Measurements from ENCODE around the gene MAPK8IP1.

Gene MAPK8IP1

DNA sequence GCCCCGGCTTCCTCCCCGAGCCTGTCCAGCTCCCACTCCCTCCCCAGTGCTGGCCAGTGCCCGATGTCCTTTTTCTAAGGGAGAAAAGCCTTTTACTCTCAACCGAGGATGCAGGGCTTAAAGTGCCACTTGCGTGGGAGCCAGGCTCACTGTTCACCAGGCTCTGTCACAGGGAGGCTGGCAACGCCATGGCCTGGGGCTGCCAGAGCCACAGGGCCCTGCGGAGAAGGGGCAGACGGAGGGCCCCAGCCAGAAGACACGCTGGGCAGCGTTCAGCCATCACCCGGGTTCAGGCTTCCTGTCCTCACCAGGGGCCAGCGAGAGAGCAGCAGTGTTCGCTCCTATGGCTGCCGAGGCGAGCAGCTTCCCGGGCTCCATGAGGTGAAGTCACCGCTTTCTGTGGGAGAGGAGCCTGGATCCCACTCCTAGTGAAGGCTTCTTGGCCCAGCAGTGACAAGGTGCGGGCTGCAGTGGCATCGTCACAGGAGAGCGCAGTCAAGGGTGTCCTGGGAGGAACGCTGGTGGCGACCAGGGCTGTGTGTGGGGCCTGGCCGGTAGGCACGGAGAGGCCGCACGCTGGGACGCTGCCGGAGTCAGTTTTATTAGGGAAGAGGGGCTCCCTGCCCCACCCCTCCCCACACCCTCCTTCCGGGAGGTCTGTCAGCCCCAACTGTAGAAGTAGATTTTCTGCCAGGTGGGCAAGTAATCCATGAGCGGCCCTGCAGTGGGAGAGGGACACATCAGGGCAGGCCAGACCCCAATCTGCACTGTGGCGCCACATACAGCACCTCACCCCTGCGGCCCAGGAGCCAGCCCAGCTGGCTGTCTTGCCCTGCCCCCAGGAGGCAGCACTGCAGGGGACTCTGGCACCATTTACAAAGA lies 24.4 kb downstream of the MAPK8IP1 start:
- DNase-seq = peak in 4 of 14 donors; percentile 22 to 58 (median 32)

DNA sequence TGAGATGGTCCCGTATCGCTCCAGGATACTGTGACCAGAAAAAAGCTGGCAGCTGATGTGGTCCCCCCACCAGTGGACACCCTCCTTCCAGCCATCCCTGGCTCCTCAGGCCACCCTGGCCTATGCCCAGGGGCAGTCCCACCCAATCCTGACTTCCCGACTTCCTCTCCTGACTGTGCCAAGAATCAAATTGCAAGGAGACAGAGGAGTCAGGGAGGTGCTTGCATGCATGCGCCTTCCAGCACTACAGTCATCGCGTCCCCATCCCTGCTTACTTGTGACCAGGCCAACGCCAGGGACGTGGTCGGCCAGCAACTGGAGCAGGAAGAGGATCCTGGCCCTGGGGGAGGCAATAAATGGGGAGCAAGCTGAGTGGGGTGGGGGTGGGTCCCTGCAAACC lies 25.2 kb downstream of the MAPK8IP1 start:
- DNase-seq = peak in 1 of 14 donors; percentile 25

DNA sequence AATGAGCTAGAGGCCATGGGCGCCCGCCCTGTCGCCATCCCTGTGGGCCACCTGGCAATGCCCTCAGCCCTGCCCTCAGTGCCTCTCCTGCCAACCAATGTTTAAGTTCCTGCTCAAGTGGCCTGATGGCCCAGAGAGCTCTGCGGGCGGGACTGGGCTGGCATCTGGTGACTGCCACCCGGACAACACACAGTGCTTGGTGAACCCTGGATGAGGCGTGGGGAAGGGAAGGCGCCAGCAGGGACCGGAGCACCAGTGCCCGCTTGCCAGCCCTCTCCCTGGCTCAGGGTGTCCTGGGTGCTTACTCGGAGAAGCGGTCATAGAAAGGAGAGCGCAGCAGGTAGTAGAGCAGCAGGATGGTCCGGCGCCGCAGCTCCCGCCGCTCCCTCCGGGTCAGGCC lies 28.1 kb downstream of the MAPK8IP1 start:
- no peak for DNase-seq

DNA sequence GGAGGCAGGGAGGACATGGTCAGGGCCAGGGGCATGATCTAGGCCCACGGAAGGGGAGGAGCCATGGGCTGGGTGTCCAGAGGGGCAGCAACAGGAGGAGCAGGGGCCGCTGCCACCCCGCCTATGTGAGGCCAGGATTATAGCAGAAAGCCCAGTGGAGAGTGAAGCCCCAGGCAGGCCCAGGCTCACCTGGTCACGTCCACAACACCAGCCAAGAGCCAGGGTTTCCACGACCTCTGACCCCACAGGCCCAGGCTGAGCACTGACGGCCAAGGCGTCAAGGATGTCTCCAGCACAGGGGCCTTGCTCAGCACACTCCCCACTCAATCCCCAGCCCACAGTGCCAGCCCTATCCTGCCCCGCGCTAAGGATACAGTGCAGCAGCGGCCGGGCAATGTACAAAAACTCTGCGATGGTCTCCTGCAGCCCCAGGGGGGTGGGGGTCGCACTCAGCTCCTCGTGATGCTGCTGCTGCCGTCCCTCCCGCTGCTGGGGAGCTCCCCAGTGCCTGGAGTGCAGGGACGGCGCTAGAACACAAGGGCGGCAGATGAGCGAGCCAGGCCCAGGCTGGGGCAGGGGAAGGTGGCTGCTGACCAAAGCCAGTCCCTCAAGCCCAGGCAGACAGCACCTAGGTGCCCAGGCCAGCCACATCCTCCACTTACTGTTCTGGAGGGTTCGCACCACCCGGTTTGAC lies 28.6 kb downstream of the MAPK8IP1 start:
- no peak for DNase-seq

DNA sequence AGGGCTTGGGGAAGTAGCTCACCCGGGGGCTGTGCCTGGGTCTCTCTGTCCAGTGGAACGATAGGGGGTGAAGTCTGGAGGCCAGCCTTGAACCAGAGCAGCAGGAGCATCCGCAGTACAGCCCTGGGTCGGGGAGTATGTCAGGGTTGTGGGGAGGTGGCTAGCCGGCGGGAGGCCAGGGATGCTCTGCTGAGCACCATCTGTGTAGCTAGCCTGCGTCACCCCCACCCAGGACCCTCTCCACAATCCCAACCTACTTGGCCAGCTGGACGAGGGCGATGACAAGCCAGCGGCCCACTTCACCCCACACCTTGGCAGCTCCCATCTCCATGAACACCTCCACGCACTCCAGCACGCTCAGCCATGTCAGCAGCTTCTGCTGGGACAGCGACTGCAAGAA lies 30.0 kb downstream of the MAPK8IP1 start:
- DNase-seq = no peak

DNA sequence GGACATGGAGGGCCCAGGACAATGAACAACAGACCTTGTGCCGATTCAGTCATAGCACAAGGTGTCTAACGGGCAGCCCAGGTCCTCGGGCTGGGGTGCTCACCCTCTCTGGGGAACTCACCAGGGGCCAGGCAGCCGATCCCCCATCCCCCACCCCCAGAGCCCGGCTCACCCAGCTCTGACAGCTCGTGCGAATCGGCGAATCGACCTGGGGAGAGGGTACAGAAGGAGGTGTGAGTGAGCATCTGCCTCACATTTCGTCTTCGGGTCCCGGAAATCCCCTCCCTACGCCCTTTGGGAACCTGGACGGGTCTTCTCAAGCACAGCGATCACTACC lies 31.8 kb downstream of the MAPK8IP1 start:
- DNase-seq = no peak

DNA sequence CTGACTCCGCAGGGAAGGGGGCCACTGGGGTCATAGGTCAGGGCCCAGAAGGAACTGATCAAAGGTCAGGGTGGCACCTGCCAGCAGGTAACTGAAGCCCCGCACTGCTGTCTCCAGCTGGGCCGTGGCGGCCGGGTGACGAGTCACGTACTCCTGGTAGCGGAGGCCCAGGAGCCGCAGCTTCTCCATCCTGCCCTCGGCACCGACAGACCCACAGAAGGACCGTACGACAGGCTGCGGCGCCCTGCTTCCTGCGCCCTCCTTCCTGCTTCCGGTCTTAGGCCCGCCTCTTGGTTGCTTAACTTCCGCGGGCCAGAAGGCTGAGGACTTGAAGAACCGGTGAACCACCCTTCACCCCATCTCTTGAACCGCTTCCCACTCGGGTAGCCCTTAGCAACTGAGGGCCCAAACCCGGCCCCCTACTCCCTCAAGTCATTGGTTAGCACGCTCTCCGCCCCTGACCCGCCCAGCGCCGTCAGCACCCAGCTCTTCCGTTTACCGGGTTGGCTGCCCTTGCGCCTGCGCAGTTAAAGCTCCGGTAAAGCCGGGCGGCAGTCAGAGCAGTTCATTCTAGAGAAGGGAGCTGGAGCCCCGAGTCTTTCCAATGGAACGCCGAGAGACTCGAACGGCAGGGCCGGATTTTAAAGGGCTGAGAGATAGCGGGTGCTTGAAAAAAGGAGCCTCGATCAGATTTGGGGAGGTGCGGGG lies 32.3 kb downstream of the MAPK8IP1 start, which contains the start of gene PEX16:
TSS of gene PEX16 (minus strand) at position 255 of the 708 bp plus-strand sequence. CDS start at position 189, 66 bp downstream.
- DNase-seq = peak; percentile 45 to 97 (median 93)

DNA sequence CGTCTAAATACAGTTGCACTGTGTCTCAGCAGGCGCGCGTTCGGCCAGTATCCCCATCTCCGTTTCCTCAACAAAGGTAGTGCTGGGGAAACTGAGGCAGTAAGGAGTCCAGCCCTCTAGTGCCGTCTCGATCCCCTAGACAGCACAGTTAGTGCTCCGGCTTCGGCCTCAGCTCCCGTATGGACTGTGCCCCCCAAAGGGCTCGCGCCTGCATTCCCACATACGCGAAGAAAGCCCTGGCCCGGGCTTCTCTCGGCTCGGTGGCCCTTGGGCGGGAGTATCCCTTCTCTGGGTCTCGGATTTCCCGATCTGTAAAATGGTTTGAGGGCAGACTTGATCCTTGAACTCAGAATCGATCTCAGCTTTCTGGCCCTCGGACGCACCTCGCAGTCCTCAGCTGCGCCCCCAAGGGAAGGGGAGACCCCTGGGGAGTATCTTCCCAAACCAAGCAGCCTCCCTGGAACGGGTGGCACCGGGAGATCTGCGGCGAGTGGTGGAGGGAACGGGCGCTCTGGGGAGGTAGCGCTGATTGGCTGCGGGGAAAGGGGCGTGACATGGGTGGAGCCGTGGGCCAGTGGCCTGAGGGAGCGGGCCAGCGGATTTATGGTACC lies 33.0 kb downstream of the MAPK8IP1 start:
- DNase-seq = peak in 12 of 14 donors; percentile 44 to 82 (median 74)

DNA sequence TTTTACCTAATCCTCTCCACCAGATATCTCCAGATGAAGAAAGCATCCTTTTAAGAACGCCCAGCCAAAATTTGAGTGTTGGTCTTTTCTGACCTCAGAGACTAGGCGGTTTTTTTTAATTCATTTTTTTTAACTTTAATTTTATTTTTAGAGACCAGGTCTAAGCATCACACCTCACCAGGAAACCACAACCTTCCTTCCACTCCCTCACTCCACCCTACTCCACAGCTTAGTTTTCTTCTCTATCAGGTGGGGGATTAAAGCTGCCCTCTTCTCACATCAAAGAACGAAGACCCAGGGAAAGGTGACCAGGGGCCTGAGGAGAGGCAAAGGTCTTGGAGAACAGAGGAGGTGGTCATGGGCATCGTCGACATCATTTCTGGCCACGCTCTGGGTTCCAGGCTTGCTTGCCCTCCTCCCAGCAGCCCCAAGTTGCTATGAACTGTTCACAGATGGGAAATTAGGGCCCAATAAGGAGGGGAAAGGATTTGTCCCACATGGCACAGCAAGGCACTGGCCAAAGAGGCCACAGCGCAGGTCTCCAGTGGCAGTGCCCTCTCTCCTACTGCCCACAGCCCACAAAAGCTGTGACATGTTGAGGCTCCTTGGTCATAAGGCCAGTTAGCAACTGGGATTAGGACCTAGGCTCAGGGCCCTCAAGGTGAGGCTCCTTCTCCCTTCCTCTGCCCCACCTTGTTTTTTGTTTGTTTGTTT lies 33.7 kb downstream of the MAPK8IP1 start:
- DNase-seq = no peak

DNA sequence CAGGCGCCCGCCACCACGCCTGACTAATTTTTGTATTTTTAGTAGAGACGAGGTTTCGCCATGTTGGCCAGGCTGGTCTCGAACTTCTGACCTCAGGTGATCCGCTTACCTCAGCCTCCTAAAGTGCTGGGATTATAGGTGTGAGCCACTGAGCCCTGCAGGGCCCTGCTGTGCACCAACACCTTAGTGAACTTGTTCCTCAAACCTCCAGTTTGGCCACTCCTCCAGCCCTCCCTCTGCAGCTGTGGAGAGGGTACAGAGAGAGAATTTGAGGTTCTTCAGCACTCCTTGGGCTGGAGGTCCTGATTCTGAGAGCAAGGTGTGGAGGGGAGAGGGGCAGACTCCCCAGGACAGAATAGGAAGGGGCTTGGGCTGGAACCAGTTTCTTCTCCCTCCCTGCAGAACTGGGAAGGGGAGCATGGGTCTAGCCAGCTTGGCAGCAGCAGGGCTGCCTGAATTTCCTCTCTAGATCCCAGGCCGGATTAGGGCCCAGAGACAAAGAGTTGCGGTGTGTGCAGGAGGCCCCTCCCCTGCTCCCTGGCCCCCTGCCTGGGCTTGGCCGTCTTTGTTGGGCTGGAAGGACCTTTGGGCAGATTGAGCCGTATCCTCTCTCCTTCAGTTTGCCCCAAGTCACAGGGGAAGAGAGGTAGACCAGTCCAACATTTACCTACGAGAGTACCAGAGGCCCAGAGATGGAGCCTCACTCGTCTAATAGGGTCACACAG lies 34.5 kb downstream of the MAPK8IP1 start:
- no peak for DNase-seq

DNA sequence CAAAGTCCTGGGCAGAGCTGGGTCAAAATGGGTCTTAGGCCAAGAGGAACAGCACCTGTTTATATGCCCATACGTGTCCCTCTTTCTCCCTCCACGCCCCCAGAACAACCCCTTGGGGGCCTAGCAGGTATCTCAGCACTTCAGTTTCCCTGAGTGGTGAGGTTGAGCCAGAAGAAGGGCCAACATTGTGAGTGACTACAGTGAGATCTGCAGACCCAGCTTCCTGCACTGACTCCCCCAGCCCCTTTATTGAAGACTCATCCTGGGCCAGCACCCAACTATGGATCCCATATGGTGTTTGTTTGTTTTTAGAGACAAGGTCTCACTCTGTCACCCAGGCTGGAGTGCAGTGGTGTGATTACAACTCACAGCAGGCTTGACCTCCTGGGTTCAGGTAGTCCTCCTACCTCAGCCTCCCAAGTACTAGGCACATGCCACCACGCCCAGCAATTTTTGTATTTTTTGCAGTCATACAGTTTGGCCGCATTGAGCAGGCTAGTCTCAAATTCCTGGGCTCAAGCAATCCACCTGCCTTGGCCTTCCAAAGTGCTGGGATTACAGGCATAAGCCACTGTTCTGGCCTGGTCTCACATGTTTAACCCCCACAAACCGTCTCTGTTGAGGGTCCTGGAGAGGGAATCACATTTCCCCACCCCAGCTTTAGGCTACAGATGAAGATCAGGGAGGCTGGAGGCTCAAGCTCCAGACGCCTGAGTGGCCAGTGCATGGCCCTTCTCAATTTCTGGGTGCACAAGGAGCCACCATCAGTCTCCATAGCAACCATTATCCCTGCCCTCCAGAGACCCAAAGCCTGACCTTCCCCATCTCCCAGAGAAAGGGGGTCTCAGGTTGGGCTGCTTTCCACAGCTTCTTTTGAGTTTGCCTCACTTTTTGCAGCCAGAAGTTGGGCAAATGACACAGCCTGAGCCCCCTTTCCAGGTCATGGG lies 35.4 kb downstream of the MAPK8IP1 start:
- no peak for DNase-seq

DNA sequence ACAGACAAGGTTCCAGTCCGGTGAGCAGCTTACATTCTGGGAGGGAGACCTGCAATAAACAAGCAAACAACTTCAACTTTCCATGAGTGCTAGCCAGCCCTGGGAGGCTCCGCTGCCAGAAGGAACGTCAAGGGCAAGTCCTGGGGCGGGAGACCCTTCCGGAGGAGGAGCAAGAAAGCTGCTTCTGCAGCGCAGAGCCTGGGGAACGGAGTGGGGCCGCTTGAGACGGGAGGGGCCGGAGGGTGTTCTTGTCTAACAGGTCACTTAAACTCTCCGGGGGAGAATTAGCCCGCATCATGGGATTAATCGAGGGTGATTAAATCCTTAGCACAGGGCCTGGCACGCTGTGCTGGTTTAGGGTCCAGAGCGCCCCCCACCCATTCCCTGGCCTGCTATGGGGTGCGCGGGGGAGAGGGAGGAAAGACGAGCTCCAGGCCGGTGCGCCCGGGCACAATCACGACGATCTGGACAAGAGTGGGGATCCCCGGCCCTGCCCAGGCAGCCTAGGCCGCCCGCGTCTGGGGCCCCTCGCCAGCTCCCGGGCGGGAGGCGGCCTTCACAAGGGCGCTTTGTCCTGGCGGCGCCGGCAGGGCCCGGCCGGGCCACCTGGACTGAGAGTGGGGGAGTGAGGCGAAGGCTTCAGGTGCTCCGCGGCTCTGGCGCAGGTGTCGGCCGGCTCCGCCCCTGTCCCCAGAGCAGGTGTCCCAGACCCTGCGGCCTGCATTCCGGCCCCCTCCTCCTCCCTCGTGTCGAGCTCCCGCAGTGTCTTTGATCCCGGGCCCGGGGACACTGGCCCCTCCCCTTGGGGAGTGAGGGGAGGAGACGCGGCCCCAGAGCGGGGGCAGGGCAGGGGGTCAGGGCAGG lies 36.3 kb downstream of the MAPK8IP1 start:
- no peak for DNase-seq

DNA sequence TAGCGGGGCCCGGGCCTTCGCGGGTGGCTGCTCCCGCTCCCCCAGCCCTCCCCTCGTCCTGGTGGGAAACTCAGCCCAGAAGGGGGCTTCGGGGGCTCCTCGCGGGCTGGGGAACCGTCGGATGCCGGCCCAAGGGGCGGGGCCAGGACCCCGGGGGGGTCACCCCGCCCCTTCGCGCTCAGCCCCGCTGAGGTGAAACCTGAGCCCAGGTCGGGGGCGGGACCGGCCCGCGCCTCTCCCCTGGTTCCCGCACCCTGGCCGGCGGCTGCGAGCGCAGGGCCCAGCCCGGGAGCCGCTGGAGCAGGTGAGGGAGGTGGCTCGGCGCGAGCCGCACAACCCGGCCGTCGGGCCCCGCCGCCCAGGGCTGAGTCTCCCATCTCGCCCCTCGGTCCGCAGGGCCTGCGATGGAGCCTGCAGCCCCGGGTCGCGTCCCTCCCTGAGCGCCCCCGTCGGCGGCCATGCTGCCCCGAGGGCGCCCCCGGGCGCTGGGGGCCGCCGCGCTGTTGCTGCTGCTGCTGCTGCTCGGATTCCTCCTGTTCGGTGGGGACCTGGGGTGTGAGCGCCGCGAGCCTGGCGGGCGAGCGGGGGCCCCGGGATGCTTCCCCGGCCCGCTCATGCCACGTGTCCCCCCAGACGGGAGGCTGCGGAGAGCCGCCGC lies 37.1 kb downstream of the MAPK8IP1 start, which contains the start of gene LARGE2:
TSS of gene LARGE2 (plus strand) at position 232 of the 658 bp plus-strand sequence. CDS start at position 459, 227 bp downstream.
- no peak for DNase-seq

DNA sequence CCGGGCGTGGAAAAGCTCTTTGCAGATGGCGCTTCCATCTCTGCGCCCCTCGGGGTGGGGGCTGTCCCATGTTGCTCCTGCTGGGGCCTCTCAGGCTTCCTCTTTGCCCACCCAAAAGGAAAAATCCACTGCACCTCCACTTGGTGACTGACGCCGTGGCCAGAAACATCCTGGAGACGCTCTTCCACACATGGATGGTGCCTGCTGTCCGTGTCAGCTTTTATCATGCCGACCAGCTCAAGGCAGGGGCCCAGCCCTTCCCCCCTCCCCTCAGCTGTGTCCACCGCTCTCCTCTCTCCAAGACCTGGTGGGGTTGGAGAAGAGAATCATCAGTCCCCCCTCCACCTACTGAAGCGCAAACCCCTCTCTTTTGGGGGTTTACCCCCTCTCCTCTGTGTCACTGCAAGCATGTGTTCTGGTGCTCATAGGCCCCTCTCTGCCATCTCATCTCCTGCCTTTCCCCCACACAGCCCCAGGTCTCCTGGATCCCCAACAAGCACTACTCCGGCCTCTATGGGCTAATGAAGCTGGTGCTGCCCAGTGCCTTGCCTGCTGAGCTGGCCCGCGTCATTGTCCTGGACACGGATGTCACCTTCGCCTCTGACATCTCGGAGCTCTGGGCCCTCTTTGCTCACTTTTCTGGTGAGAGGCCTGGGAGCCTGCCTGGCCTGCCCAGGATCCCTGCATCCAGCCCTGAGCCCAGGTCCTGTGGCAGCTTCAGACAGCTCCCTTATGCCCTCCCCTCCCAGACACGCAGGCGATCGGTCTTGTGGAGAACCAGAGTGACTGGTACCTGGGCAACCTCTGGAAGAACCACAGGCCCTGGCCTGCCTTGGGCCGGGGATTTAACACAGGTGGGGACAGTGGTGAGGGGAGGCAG lies 38.8 kb downstream of the MAPK8IP1 start:
- no peak for DNase-seq

DNA sequence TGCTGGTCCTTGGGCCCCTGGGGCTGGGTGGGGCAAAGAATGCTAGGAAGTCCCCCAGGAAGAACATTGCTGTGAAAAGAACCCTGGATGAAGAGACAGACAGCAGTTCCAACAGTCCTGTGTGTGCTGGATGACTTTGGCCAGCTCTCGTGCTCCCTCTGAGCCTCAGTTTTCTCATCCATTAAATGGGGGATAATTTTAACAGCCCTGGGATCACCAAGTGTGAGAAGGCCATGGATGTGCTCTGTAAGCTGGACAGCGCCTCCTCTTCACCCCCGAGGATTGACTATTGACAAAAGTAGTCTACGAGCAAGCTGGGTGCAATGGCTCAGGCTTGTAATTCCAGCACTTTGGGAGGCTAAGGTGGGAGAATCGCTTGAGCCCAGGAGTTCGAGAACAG lies 39.5 kb downstream of the MAPK8IP1 start:
- DNase-seq = no peak

DNA sequence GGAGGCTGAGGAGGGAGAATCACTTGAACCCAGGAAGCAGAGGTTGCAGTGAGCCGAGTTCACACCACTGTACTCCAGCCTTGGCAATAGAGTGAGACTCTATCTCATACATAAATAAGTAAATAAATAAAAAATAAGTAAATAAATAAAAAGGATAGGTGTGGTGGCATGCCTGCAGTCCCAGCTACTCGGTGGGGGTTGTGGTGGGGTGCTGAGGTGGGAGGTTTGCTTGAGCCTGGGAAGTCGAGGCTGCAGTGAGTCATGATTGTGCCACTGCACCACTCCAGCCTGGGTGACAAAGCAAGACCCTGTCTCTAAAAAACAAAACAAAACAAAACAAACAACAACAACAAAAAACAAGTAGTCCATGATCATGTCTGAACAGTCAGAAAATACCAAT lies 40.1 kb downstream of the MAPK8IP1 start:
- DNase-seq = no peak

DNA sequence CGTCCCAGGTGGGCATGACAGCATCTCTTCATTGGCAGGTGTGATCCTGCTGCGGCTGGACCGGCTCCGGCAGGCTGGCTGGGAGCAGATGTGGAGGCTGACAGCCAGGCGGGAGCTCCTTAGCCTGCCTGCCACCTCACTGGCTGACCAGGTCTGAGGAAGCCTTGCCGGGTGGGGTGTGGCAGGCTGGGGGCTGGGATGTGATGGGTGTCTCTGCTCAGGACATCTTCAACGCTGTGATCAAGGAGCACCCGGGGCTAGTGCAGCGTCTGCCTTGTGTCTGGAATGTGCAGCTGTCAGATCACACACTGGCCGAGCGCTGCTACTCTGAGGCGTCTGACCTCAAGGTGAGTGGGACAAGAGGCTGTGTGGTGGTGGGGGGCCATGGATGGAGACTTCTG lies 40.5 kb downstream of the MAPK8IP1 start:
- no peak for DNase-seq
